Measurements from ENCODE around the gene GRM7.

GRM7 gene

GRCh38 chr3:7581831-7582230 lies 720.9 kb downstream of the GRM7 start:
- no peak for DNase-seq (ENCODE audit: low read depth)

DNA sequence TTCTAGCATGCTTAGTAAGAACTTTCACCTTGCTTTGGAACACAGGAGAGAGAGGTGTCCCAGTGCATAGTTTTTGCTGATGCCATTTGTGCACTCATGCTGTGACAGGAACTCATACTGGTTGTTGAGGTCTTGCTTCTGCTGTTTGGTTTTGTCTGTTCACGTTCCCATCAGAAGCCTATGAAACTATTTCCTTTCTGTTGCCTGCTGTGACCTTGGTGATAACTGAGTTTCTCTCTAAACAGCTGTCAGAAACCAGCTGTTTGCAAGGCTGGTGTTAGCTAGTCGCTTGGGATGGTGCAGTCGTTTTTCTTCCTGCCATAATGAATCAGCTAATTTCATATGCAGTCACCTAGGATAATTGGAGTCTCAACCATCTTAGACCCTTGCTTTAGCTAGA lies 724.1 kb downstream of the GRM7 start:
- no peak for DNase-seq (ENCODE audit: low read depth)

DNA sequence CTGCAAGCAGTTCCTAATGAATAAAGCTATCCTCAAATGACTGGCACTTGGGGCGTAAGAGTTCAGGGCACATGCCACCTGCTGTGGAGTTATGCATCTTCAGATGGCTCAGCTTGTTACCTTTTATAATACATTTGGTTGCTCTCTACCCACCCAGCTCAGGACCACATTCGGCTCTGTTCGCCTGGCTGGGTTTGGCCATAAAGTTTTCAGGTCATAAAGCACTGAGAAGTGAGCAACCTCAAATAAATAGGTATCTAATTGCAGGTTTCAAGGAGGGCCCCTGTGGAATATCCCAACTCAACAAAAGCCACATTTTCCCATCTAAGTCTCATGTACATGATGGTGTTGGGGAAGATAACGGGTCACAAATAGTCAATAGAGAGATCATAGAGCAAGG lies 727.3 kb downstream of the GRM7 start:
- DNase-seq (ENCODE audit: low read depth), result no peak

DNA sequence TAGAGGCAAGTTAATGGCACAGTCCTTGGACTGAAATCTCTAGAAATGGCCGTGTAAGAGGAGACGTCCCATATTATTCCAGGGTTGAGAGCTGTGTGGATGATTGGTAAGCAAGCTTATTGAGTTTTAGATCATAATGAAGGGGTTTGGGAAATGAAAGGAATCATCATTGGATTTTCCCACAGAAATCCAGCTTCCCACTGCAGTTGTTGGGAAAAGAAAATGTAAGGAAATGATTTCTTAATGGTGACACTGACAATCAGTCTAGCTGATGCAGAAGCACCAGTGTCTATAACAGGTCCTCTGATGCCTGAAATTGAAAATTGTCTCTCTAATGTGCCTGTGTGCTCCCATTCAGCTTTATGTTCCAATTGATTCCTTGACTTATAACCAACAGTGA lies 728.6 kb downstream of the GRM7 start:
- no peak for DNase-seq (ENCODE audit: low read depth)

DNA sequence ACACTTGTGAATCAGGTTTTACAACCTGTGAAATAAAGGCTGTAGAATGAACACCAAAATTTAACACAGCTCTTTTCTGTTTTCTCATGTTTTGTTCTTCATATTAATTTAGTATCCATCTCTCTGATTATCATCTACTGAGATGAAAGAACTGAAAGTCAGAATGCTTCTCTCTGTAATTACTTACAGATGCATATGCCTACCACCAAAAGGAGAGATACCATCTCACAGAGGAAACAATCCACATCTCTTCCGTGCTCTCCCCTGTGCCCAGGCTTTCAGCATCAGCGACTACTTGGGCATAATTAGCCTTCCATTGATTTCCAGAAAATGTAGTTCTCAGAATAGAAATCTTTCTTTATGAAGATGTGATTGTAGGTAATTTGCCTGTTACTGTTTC lies 741.4 kb downstream of the GRM7 start:
- DNase-seq (ENCODE audit: low read depth), result no peak

DNA sequence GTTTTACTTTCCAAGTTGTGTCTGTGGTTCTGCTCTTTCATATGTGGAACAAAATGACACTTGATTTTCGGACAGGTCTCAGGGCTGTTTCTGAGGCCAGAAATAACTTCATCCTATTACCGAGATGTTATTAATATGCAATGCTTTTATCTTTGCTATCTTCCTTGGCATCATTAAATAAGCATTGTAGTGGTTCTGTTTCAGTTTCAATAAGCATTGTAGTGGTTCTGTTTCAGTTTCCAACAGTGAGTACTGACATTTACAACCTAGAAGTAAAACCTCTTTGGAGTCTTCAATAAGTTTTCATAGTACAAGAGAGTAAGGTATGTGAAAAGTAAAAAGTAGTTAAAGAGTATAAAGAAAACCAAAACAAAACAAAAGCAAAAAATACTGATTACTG lies 746.2 kb downstream of the GRM7 start:
- no peak for DNase-seq (ENCODE audit: low read depth)

DNA sequence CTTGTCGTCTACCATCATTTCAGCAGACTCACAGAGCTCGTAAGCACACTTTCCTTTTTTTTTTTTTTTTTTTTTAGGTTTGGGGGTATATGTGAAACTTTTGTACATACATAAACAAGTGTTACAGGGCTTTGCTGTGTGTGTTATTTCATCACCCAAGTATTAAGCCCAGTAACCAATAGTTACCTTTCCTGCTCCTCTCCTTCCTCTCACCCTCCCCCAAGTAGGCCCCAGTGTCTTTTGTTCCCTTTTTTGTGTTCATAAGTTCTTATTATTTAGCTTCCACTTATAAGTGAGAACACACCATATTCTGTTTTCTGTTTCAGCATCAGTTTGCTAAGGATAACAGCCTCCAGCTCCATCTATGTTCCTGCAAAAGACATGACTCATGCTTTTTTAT lies 746.8 kb downstream of the GRM7 start:
- no peak for DNase-seq (ENCODE audit: low read depth)

DNA sequence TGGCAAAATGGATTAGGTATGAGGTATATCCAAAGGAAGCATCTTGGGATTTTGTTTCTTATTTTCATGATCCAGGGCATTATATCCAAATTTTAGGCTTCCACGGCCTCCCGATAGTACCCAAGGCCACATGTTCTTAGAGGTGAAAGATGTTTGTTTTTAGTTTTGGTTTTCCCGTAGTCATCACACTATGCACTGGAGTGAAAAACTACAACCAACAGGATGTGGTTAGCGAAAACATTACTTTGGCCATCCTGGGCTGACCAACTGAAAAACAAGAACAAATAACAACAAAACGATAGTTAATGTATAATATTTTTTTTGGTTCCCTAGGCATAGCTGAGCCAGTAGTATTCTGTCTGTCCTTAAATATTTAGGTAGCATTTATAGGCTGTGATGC lies 749.7 kb downstream of the GRM7 start:
- no peak for DNase-seq (ENCODE audit: low read depth)

DNA sequence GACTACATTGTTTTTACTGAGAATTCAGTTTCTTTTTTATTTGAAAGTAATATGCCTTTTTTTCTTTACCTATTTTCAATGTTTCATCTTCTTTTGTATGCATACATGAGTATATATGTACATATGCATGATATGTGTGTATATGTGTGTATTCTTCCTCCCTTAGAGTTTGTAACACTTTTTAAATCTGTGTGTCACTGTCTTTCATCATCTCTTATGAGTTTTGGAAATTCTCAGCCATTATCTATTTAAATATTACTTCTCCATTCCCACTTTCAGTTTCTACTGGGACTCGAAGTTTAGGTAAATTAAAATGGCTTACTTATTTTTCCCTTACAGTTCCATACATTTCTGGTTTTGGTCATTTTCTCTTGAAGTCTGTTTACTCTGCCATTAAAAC lies 754.1 kb downstream of the GRM7 start:
- DNase-seq (ENCODE audit: low read depth), result no peak

- DNase-seq (ENCODE audit: low read depth), result no peak
These were observed 757.7 kb downstream of the GRM7 start for GRCh38 chr3:7618606-7619005.

GRCh38 chr3:7620401-7620800 lies 759.5 kb downstream of the GRM7 start:
- no peak for DNase-seq (ENCODE audit: low read depth)

GRCh38 chr3:7621046-7621630 lies 760.2 kb downstream of the GRM7 start:
- DNase-seq (ENCODE audit: low read depth), result no peak

DNA sequence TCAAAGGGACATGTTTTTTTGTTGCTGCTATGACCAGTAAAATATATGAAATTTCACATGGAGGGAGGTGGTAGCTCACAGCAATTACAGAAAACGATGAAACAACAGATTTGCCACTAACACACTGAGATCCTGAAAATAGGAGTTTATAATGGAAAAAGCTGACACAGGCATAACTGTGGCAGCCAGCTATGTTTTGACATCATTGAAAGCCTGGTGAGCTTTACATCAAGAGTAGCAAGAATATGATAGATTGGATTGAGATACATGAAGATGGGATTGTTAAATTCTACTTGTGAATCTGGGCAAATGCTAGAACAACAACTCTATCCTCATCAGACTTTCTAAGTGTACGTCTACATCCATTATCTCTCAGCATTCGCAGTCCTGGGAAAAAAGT lies 760.7 kb downstream of the GRM7 start:
- DNase-seq (ENCODE audit: low read depth), result no peak

DNA sequence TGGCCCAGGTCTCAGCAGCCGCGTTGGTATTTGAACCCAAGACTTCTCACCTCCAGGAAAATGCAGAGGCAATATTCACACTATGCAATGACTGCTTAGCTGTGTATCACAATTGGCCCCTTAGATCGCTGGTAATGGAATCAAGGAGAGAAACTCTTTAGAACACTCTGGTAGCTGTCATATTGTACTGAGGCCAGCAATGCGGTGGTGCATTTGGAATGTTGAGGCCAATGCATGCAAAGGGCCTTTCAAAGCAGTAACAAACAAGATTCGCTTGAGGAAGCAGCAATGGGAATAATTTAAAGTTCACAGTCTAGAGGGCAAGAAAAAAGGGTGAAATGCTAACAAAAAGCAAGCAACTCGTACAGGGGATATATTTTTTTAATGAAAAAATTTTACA lies 764.1 kb downstream of the GRM7 start:
- no peak for DNase-seq (ENCODE audit: low read depth)

DNA sequence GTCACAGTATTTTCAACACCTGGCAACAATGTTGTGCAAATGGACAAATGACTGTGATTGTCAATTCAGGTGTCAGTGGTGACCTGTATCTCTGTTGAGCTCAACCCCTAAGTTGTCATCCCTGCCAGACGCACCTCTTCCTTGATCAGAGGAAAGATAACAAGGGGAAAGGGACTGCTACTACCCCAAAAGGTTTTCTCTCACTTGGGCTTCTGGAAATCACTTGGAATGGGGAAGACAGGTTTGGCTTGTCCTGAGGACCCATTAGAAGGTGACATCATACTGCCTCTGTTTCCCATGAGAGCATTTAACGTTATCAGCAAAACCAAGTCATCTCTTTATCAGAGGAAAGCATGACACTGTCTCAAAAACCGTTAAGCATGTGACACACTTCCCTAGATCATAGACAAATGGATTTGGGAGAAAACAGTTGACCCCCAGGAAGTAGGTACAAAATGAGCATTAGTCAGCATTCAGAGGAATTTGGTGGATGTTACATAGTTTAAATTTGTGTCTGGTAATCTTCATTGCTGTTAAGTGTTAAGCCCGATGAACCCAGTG lies 769.5 kb downstream of the GRM7 start:
- DNase-seq (ENCODE audit: low read depth), result no peak

DNA sequence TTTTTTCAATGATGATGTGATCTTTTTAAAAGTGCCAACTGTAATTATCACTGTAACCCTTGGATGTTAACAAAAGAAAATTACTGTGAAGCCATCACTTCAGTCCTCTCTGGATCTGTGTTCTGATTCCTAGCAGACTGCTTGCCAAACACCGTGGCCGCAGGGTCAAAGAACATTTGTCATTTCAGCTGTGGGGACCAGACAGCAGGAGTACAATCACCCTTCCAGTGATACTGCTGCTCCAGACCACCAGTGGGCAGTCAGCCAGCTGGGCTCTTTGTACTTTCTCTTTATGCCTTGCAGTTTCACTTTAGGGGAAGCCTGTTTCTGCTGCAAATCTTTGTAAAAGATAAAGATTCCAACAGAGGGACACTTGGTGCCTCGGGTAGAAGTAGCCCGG lies 770.0 kb downstream of the GRM7 start:
- no peak for DNase-seq (ENCODE audit: low read depth)

DNA sequence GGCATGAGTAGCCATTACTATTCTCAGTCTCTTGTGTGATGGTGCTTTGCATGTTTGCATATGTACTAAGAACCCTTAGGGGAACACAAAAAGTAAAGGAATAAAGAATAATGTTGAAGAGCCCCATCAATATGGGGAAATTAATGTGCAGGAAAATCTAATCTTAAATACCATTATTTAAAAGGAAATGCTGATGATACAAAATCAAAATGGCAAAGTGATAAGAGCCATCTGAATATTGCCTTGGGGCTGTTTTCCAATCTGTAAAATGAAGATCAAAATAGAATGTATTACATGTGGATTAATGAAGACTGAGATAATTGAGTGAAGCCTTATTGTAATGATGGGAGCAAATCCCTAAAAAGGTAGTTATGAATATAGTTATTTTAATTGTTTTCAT lies 771.4 kb downstream of the GRM7 start:
- DNase-seq (ENCODE audit: low read depth), result no peak

- DNase-seq (ENCODE audit: low read depth), result no peak
These were observed 776.8 kb downstream of the GRM7 start for GRCh38 chr3:7637694-7638093.

DNA sequence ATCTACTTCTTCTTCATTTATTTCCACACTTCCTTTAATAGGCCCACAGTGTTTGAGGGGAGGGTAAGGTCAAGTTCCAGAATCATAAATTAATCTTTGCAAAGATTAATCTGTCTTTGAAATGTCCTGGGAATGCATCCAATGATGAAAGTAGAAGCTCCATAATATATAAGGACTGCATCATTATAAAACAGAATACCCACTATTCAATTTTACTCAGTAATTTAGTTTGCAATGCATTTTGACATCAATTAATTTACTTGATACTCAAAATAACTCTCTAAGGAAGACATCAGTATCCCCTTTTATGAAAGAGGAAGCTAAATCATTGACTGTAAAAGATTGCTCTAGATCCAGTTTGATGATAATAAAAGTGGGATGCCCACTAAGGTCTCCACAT lies 777.2 kb downstream of the GRM7 start:
- no peak for DNase-seq (ENCODE audit: low read depth)

DNA sequence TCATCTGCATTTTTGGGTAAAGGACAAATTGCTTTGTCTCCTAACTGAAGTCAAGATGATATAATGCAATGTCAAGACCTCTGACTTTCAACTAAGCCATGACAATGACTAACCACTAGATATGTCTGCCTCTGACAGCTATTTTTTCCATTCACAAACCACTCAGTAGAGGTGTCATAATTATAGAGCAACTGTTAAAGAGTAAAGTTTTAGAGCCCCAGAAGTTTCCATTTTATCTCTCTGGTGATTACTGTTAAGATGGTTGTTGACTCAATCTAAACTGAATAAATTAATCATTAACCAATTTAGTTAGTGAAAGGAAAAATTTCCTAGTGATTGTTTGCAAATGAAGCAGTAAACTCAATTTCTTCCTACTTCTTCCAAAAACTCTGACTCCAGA lies 779.9 kb downstream of the GRM7 start:
- no peak for DNase-seq (ENCODE audit: low read depth)

DNA sequence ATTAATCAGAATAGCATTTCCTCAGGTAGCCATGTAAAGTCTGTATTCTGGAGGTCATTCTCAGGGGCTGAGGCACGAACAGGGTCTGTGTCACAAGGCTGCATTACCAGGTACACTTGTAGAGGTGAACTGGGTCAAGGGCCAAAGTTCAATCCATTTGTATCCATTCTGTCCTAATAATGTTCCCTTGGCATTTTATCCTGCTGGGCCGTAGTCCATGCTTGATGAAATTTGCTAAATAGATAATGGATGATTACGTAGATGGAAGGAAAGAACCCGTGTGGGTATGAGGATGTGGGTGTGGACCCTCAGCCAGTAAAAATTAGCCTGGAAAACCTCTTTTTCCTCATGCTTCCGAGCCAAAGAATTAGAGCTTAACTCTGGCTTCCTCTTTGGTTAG lies 785.9 kb downstream of the GRM7 start:
- DNase-seq (ENCODE audit: low read depth), result no peak

DNA sequence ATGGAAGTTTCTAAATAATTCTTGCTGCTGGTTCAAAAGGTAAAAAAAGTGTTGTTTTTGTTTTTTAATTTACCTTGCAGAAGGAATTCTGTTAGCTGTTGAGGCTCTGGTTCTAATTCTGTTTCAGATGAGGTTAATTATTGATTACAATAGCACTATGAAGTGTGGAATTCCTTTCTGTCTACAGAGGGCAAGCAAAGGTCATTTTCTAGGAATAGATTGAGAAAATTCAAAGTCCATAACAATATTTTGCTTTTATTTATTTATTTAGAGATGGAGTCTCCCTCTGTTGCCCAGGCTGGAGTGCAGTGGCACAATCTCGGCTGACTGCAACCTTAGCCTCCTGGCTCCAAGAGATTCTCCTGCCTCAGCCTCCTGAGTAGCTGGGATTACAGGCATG lies 789.6 kb downstream of the GRM7 start:
- no peak for DNase-seq (ENCODE audit: low read depth)

DNA sequence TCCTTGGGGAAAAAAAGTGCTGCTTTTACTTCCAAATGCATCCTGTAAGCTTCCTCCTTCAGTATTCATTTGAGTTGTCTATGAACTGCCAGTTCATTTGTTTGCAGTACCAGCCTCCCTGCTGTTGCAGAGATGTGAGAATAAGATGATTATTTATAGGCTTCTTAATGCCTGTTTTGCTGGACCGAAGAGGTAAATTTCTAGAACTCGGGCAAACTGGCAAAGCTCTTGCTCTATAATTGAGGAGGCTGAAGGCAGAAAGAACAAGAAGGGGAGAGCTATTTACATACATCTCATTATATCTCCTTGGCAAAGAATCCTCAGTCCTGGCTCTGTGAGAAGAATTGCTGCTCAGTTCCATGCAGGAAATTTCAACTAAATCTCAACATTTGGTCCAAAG lies 790.4 kb downstream of the GRM7 start:
- no peak for DNase-seq (ENCODE audit: low read depth)

DNA sequence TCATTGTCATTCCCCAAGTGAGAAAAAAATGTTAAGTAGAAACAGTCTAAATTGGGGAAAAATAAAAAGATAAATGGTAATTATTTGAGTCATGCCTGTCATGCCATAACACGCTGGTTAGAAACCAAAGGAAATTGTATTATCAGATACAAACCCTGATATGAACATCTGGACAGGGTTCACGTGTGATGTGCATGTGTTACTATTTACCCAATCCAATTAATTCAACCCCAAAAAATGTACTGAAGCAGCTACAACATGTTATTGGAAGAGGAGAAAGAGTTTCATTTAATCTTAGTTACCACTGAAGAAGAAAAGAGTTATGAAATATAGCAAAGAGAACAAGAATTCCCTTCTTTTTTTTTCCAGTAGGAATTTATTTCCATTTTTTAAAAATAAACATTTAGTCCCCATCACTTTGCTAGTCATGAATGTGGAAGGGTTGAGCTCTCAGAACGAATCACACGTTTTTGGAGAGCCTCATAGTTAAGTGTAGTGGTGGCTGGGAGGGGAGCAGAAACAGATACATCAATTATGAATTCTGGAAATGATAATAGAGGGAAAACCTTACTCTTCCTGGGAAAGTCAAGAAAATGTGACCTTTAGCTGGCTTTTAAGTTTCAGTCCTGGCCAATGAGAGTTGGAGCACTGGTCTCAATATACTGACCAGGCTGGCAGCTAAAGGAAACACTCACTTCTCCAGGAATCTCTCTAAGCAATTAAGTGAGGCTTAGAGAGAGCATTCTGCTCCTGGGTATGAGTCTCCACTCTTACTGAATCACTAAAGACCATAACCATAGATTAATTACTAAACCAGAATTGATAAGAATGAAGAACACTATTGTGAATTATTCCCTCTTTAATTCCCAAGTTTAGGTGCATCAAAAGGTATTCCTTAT lies 796.5 kb downstream of the GRM7 start:
- no peak for DNase-seq (ENCODE audit: low read depth)
